Activated CD8-positive, alpha-beta memory T cell treated with anti-CD3 and anti-CD28 coated beads for 24 hours (primary cell): ENCODE data around the gene ARHGAP10.

Source experiments
- DNase-seq: peaks from one replicate; pipeline ENCODE4 v3.0.0-alpha.2; 2020

Gene ARHGAP10

GRCh38 chr4:147799986-147800555, 68.2 kb downstream of the ARHGAP10 start:
- DNase-seq = peak; percentile 76

DNA sequence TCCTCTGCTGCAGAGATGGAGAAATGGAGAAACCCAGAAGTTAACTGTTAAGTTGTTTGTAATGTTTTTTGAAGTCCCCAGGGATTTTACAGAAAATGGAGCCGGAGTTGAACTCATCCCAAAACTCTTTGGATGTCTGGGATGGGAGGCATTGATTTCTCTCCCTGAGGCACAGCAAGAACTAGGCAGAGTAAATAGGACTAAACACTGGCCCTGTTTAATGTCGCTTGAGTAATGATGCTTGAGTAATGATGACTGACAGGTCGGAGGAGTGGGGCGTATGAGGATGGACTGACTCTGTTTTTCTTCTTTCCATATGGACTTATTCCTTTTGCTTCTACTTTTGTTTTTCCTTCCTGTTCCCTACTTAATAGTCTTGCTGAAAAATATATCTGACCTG, 69.9 kb downstream of the ARHGAP10 start:
- no peak for DNase-seq

DNA sequence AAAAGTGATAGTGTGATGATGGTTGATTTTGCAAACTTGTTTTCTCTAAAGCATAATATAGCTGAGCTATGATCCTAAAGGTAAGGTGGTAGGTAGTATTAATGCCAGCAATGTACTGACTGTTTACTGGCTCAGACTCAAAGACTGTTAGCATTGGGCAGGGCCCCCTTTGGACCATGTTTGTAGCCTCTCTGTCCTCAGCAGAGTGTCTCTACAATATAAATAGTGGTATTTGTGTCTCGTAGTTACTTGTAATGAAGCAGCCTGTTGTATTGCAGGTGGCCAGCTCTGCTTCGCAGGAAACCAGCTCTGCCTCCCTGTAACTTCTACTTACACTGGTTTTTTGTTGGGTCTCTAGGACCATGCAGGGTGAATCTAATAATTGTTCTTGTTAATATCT, 70.5 kb downstream of the ARHGAP10 start:
- DNase-seq = no peak

DNA sequence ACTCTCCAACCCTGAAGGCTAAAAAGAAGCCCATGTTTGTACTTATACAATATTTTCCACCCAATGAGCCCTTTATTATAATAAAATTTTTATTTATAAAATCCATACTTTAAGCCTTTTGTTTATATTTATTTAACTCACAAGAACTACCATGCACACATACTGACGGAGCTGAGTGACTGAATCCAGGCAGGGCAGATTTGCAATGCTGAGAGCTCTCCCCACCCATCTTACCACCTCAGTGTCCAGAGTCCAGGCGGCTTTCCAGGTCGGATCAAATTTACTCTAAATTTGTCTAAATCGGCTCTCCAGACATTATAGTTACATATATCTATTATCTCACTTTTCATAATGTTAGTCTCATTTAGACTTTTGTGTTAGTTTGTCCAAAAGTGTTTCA, 74.1 kb downstream of the ARHGAP10 start:
- no peak for DNase-seq

DNA sequence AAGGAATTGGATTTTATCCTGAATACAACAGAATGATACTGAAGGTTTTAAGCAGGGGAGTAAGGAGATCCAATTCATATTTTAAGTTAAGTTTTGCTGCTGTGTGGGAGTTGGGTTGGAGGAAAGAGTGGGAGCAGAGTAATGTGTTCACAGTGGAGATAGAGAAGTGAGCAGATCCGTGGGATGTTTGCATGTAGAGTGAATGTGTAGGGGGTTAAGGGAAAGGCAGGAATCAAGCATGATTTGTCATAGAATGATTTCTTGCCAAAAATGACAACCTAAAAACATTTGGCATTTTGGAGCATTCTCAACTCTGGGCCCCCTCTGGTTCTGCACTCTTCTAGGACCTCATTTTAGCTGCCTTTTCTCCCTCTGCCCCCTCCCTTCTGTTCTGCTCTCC, 76.6 kb downstream of the ARHGAP10 start:
- DNase-seq = no peak

- DNase-seq = no peak
These were observed 77.3 kb downstream of the ARHGAP10 start for GRCh38 chr4:147809211-147809610.

DNA sequence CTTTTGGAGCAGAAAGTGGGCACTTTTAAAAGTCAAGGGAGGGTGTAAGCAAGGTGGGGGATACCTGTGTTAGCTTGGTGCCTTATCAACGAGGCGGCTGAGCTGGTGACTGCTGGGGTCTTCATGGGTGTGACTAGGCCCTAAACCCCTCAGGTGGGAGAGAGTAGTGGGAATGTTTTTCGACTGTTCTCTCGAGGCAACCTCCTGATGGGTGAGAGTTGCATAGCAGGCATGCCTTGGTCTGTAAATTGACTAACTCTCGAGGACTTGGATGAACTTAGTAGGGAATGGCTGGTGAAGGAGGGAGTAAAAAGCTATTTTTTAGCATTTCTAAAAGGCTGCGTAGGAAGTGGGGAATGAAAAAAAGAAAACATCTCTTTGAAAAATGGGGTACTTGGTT, 80.0 kb downstream of the ARHGAP10 start:
- no peak for DNase-seq

- DNase-seq = no peak
These were observed 81.4 kb downstream of the ARHGAP10 start for GRCh38 chr4:147813109-147813773.

GRCh38 chr4:147813973-147814372, 82.1 kb downstream of the ARHGAP10 start:
- DNase-seq = no peak

GRCh38 chr4:147814376-147814775, 82.5 kb downstream of the ARHGAP10 start:
- DNase-seq = no peak

DNA sequence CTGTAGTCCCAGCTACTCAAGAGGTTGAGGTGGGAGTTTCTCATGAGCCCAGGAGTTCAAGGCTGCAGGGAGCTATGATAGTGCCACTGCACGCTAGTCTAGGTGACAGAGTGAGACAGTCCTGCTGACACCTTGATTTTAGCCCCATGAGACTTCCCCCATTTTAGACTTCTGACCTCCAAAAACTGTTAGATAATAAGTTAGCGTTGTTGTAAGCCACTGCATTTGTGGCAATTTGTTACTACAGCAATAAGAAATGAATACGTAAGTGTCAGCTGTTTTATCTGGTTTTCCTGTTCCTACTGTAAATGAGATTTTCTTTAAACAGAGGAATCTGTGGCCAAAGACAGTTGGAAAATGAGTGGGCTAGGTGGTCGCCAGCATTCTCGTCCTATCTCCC, 83.9 kb downstream of the ARHGAP10 start:
- DNase-seq = no peak

- no peak for DNase-seq
These were observed 84.7 kb downstream of the ARHGAP10 start for GRCh38 chr4:147816382-147817254.

- DNase-seq = no peak
These were observed 89.1 kb downstream of the ARHGAP10 start for GRCh38 chr4:147820975-147821374.

DNA sequence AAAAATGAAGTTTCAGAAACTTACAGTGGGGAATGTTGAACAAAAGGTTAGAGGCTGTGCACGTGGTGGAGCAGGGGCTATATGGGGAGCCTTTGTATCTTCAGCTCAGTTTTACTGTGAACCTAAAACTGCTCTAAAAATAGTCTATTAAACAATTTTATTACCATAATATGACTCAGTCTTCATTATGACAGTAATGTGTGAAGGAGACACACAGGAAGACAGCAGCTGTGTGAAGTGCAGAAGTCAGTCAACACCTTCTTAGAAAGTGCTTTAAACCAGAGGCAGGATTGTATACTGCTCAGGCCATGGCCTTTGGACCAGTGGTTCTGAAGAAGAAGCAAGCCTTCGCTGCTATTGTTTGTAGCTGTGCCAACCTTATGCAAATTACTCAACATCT, 89.7 kb downstream of the ARHGAP10 start:
- no peak for DNase-seq

DNA sequence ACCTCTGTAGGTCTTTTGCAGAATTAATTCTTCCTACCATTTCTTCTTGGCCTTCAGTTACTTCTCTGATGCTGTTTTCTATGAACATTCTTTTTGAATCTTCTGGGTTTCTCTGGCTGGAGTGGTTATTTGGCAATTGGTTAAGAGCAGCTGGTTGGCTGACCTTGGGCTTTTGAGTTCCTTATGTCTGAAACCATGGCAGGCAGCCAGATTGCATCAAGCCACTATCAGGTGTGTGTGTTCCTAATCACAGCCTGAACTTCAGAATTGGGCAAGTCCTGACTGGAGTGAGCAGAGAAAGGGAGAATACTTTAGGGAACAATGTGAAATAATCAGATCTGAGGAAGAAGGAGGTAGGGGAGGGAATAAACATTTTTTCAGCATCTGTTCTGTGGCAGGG, 90.2 kb downstream of the ARHGAP10 start:
- DNase-seq = no peak

GRCh38 chr4:147823130-147823529, 91.2 kb downstream of the ARHGAP10 start:
- DNase-seq = no peak

DNA sequence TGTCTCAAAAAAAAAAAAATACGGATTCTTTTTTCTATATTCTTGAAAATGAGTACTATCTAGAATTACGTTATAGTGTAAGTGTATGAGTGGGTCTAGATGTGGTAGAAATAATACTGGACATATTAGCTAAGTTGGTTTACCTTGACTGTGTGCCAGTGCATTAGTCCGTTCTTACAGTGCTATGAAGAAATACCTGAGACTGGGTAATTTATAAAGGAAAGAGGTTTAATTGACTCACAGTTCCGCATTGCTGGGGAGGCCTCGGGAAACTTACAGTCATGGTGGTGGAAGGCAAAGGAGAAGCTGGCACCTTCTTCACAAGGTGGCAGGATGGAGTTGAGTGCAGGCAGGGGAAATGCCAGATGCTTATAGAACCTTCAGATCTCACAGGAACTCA, 92.4 kb downstream of the ARHGAP10 start:
- no peak for DNase-seq

DNA sequence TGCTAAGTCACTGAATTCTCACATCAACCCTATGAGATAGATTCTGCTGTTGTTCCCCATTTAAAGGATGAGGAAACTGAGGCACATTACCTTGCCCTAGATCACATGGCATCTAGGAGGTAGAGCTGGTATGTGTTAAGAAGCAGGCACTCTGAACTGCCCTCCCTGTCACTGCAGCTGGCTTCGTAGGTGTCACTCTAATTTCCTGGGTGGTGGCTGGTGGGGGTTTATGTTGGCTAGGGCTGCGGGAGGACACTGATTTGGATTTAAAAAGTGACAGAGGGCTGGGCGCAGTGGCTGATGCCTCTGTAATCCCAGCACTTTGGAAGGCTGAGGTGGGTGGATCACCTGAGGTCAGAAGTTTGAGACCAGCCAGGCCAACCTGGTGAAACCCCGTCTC, 93.0 kb downstream of the ARHGAP10 start:
- DNase-seq = no peak

GRCh38 chr4:147825451-147826287, 93.8 kb downstream of the ARHGAP10 start:
- DNase-seq = no peak

- no peak for DNase-seq
These were observed 94.4 kb downstream of the ARHGAP10 start for GRCh38 chr4:147826288-147826646.

- DNase-seq = no peak
These were observed 96.5 kb downstream of the ARHGAP10 start for GRCh38 chr4:147828331-147828905.

- no peak for DNase-seq
These were observed 97.7 kb downstream of the ARHGAP10 start for GRCh38 chr4:147829401-147830101.
